T-helper 1 cell treated with Interleukin-12 subunit alpha and Interleukin-12 subunit beta and Interleukin-4 antibody, amounts not matched to agents 30 μg/mL and 1 μg/mL, for 36 hours (primary cell): ENCODE measurements around the gene HS2ST1.

ENCODE experiments used
- H3K27ac Mint-ChIP-seq: one replicate; pipeline ENCODE4 v1.8.0; 2021; ENCODE audit warnings: mild to moderate bottlenecking, mixed read lengths
- H3K27me3 Mint-ChIP-seq: one replicate; pipeline ENCODE4 v1.8.0; 2021; ENCODE audit warnings: low read depth, mixed read lengths
- H3K36me3 Mint-ChIP-seq: one replicate; pipeline ENCODE4 v1.8.0; 2021; ENCODE audit warnings: low read depth, mixed read lengths
- H3K4me1 Mint-ChIP-seq: one replicate; pipeline ENCODE4 v1.8.0; 2021; ENCODE audit warnings: low read depth, mixed read lengths
- H3K4me3 Mint-ChIP-seq: one replicate; pipeline ENCODE4 v1.8.0; 2021; ENCODE audit warnings: mild to moderate bottlenecking, moderate library complexity, mixed read lengths
- H3K9me3 Mint-ChIP-seq: one replicate; pipeline ENCODE4 v1.8.0; 2021; ENCODE audit warnings: mixed read lengths

The HS2ST1 gene

DNA sequence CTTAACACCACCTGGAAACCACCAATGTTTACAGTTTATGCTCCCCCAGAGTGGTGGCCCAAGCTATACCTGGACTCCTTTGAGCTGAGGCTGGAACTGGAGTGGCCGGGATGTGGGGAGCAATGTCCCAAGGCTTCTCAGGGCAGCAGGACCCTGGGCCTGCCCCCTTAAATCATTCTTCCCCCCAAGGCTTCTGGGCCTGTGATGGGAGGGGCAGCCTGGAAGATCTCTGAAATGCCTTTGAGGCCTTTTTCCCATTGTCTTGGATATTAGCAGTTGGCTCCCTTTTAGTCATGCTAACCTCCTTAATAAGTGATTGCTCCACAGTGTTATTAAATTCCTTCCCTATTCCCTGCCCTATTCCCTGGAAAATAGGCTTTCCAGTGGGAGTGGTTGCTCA lies 185.8 kb downstream of the HS2ST1 start:
- Mint-ChIP-seq H3K4me1 (no peaks in the 10 kb centered on the region), H3K27me3 (no peaks in the 10 kb centered on the region), H3K36me3 (peaks cover 5% of the 10 kb centered on the region), H3K9me3 (peaks cover 4% of the 10 kb centered on the region), H3K27ac (no peak overlapping the region), H3K4me3 (no peak overlapping the region)

DNA sequence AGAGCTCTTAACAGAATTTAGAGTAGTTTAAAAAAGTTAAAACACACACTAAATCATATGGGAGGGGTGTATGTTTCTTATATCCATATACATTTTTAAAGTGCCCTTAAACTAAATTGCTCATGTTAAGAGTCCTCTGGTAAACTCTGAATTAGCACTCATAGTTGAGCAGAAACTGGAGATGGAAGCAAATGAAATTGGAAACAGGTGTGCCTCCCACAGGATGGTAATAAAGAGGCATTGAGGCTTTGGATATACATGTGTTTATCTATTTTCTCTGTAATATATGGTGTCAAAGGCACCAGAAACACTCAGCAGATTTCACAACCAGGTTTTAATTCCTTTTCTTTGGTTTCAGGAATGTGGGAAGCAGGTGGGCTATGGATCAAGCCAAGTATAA lies 188.6 kb downstream of the HS2ST1 start:
- Mint-ChIP-seq H3K9me3 (peaks cover 4% of the 10 kb centered on the region), H3K36me3 (peaks cover 5% of the 10 kb centered on the region), H3K27ac (no peak overlapping the region), H3K27me3 (no peaks in the 10 kb centered on the region), H3K4me1 (no peaks in the 10 kb centered on the region), H3K4me3 (no peak overlapping the region)

DNA sequence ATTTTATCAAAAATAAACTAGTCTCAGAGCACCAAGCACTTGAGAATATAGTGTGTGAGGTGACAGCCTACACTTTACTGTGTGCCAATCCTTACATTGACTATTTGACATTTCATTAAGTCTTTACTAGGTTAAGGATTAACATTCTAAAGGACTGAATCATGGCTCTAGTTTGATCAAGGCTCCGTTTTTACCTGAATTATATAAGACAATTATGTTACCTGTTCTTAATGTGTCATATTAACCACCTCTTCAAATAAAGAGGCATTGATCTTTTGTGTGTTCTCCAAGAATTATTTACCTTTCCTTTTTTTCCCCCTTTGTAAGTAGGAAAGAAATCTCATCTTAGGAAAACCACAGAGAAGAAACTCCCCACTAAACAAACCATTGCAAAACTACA lies 189.7 kb downstream of the HS2ST1 start:
- H3K36me3 Mint-ChIP-seq: peaks cover 5% of the 10 kb centered on the region
- peaks cover 4% of the 10 kb centered on the region for H3K9me3 Mint-ChIP-seq
- no peak overlapping the region for H3K27ac Mint-ChIP-seq
- no peak overlapping the region for H3K4me3 Mint-ChIP-seq
- no peaks in the 10 kb centered on the region for H3K27me3 Mint-ChIP-seq
- H3K4me1 Mint-ChIP-seq: no peaks in the 10 kb centered on the region

DNA sequence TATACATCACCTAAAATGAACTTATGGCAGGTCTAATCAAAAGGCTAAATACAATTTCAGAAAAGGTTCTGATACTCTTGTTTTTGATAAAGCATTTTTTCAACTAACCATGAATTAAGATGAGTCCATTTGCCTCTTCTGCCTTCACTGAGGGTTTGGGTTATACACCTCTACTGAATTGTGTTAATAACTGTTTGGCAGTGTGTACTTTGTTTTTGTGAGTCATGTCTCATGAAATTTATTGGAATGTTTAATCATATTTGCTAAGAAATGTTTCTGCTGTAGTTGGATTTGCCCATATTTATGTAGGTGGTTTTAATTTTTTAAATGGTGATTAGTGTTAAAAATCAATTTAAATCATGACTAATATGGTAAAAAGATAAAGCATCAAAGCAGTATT lies 190.5 kb downstream of the HS2ST1 start:
- no peak overlapping the region for H3K4me3 Mint-ChIP-seq
- no peaks in the 10 kb centered on the region for H3K27me3 Mint-ChIP-seq
- H3K36me3 Mint-ChIP-seq: peaks cover 5% of the 10 kb centered on the region
- no peak overlapping the region for H3K27ac Mint-ChIP-seq
- peaks cover 4% of the 10 kb centered on the region for H3K9me3 Mint-ChIP-seq
- H3K4me1 Mint-ChIP-seq: no peaks in the 10 kb centered on the region

DNA sequence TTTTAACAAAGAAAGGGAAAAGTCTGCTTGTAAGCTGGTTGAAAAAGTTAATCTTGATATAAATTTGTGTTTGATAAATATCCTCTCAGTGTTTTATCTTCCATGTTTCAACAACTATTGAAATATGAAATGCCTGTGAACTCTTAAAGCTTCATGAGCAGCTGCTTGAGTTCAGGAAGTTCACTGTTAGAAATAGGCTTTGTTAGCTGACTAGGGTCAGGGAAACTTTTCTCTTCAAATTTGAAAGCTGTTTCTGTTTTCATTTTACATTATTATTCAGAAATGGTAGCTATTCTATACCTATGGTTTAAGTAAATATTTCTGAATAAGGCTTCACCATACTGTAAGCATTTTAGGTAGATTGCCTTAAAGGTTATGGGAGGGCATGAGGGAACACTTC lies 191.7 kb downstream of the HS2ST1 start:
- Mint-ChIP-seq H3K4me3 (no peak overlapping the region), H3K4me1 (no peaks in the 10 kb centered on the region), H3K36me3 (peaks cover 3% of the 10 kb centered on the region), H3K27ac (no peak overlapping the region), H3K9me3 (peaks cover 4% of the 10 kb centered on the region), H3K27me3 (no peaks in the 10 kb centered on the region)

DNA sequence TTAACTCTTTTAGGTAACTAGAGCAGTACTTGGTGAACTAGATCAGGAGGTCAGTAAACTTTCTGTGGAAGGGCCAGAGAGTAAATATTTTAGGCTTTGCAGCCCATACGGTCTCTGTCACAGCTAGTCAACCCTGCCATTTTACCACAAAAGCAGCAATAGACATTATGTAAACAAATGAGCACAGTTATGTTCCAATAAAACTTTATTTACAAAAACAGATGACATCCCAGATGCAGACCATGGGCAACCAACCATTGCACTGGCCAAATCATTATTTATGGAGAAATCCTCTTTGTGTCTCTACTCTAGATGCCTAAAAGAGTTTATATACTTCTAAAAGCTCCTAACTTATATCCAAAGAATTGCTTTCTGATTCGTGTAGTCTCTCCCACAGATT lies 192.4 kb downstream of the HS2ST1 start:
- no peak overlapping the region for H3K27ac Mint-ChIP-seq
- no peaks in the 10 kb centered on the region for H3K36me3 Mint-ChIP-seq
- H3K4me3 Mint-ChIP-seq: no peak overlapping the region
- no peaks in the 10 kb centered on the region for H3K9me3 Mint-ChIP-seq
- no peaks in the 10 kb centered on the region for H3K27me3 Mint-ChIP-seq
- no peaks in the 10 kb centered on the region for H3K4me1 Mint-ChIP-seq

DNA sequence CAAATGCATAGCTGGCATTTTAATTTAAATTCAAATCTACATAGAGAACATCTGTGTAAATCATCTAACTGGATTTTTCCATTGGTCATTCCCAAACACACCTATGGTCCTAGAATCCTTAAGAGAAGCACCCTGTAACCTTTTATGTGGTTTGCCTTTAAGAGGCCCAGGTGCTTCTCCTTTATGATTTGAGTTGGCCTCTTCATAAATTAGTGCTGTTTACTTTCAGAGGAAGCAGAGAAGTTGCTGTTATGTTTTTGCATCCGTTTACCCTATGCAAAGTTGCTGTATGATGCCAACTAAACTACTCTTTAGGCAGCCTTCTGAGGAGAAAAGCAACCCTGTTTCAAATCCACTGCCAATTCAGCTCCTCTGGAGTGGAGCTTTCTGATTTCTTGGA lies 193.8 kb downstream of the HS2ST1 start:
- Mint-ChIP-seq H3K9me3 (no peaks in the 10 kb centered on the region), H3K27ac (no peak overlapping the region), H3K4me1 (no peaks in the 10 kb centered on the region), H3K4me3 (no peak overlapping the region), H3K27me3 (no peaks in the 10 kb centered on the region), H3K36me3 (no peaks in the 10 kb centered on the region)

DNA sequence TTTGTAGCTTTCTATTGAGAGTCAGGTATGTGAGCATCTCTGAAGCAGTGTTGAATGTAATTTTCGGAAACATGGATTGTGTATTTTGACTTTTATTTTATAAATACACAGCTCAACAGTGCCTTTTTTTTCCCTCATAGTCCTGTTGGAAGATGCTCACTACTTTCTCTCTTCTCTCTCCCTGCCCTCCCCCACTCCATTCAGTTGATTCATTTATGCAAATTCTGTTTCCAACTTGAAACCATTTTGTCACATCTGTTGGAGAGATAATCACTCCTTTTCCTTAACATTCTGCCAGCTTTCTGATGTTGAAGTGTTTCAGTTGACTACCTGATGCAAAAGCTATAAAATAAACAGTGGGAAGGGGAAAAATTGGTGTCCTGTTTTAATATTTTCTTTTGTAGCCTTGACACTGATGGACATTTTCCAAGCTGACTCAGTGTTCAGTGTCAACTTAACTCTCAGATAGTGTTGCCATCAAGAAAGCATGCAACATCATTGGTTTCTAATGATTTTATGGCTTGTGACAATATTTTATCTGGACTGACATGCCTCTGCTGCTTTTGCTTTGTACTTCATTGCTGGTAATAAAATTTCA lies 194.5 kb downstream of the HS2ST1 start:
- H3K4me3 Mint-ChIP-seq: no peak overlapping the region
- no peak overlapping the region for H3K27ac Mint-ChIP-seq
- no peaks in the 10 kb centered on the region for H3K9me3 Mint-ChIP-seq

DNA sequence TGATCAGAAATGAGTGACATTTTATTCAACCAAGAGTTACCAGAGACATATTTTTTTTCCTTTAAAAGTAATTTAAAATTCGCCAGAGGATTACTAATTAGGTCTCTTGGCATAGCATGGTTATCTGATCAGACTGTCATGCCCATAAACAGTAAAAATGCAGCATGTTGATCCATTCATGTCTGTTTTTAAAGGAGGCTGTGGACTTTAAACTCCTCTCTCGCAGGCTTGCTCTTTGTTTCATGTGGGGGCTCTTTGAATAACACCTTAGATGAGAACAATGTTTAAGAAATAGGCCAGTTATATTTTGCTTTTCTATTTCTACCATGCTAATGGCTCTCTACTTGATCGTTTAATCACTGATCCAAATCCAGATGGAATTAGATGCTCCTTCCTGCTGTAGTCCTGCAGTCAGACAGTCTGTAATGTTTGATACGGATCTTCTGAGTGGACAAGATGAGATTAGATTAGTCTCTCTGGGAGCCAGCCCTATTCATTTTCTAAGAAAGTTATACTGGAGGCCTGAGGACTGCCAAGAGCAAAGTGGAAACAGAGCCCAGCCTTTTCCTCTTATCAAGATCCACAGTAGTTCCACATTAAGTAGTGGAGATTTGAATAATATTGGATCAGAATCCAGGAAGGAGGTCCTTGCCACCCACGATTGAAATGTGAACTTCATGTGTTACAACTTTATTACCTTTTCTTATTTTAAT lies 197.4 kb downstream of the HS2ST1 start:
- no peak overlapping the region for H3K27ac Mint-ChIP-seq
- no peak overlapping the region for H3K4me3 Mint-ChIP-seq
- H3K27me3 Mint-ChIP-seq: no peaks in the 10 kb centered on the region
- H3K4me1 Mint-ChIP-seq: no peaks in the 10 kb centered on the region
- H3K36me3 Mint-ChIP-seq: no peaks in the 10 kb centered on the region
- no peaks in the 10 kb centered on the region for H3K9me3 Mint-ChIP-seq

More for the DNA sequence above, 194.5 kb downstream of the HS2ST1 start:
- Mint-ChIP-seq H3K27me3 (no peaks in the 10 kb centered on the region), H3K36me3 (no peaks in the 10 kb centered on the region), H3K4me1 (no peaks in the 10 kb centered on the region)

DNA sequence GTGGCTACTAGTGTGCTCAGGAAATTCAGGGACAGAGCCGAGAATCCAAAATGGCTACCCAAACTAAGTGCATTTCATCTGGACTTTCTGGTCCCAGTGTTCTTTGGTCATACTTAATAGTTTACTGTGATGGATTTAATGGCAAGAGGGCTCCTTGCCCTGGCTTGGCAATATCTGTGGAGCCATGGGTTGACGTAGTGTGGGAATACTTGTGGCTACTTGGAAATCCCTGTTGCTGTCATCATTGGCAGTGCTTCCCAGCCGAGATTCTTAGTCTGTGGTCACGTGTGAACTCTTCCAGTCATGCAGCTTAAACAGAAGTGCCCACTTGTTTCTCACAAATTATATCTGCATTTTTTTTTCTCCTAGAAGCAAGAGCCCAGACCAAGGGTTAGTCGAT lies 198.9 kb downstream of the HS2ST1 start:
- Mint-ChIP-seq H3K9me3 (no peaks in the 10 kb centered on the region), H3K27me3 (no peaks in the 10 kb centered on the region), H3K36me3 (no peaks in the 10 kb centered on the region), H3K4me1 (no peaks in the 10 kb centered on the region), H3K4me3 (no peak overlapping the region), H3K27ac (no peak overlapping the region)

DNA sequence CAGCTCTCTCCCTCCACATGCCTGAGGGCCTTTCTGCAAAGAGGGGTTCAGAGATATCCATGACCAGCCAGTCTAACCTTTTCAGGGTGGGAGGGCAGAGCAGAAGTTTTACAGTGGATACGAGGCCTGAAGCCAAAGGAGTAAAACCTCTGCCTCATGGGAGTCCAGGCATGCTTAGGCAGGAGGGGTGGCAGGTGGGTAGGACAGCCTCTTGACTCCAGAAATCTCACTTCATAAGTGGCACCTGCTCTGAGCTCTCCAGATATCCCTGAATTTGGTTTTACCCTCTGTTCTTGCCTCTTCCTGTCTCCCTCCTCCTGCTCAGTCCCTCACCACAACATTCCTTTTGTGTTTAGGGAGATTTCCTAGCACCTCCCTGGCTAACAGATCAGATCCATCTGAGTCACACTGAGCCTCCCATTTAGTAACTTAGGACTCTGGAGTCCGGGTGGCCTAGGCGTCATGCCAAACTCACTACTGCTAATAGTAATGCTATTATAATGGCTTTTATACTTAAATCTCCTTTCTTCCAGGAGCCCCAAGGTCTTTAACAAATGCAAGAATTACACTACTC lies 201.0 kb downstream of the HS2ST1 start:
- Mint-ChIP-seq H3K4me1 (peaks cover 1% of the 10 kb centered on the region), H3K36me3 (no peaks in the 10 kb centered on the region), H3K9me3 (no peaks in the 10 kb centered on the region), H3K27me3 (no peaks in the 10 kb centered on the region), H3K27ac (no peak overlapping the region), H3K4me3 (no peak overlapping the region)

DNA sequence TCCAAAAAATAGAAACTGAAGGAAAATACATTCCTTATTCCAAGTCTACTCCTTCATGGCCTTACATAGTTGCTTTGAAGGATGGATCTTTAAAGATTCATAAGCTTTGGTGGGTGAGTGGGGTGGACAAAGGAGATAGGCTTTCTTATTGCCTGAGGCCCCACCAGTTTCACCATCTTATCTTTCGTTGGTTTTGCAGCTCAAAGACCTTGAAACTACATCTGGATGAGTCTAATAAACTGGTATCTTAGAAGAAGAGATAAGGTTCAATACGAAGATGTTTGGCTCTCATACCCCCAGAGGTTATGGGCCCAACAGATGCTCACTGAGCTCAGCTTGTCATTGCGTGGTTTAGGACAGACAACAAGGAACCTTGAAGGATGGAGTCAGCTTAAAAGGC lies 201.5 kb downstream of the HS2ST1 start:
- Mint-ChIP-seq H3K36me3 (no peaks in the 10 kb centered on the region), H3K27ac (no peak overlapping the region), H3K9me3 (no peaks in the 10 kb centered on the region), H3K4me3 (no peak overlapping the region), H3K27me3 (no peaks in the 10 kb centered on the region), H3K4me1 (peaks cover 1% of the 10 kb centered on the region)

DNA sequence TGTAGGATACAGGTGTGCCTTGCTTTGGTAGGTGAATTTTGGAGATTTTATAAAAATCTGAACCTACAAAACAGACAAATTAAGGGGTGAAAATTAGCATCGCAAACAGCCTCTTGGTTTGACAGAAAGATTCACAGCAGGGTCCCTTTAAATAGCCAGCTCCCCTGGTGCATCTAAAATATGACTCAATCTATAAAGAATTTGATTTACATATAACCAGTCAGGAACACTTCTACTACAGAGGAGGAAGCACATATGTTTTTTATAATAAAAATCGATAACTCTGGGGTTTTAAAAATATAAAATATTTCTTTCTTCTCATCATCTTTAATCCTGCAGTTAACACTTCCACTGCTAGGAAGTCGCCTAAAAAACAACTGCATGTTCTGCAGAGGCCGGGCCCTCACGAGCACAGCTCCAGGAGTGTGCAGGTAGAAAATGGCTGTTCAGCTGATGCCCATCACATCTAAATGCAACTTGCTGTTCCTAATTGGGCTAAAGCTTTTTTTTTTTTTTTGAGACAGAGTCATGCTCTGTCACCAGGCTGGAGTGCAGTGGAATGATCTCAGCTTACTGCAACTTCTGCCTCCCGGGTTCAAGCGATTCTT lies 203.4 kb downstream of the HS2ST1 start:
- no peaks in the 10 kb centered on the region for H3K27me3 Mint-ChIP-seq
- H3K4me3 Mint-ChIP-seq: no peak overlapping the region
- no peaks in the 10 kb centered on the region for H3K36me3 Mint-ChIP-seq
- peaks cover 1% of the 10 kb centered on the region for H3K4me1 Mint-ChIP-seq
- H3K27ac Mint-ChIP-seq: no peak overlapping the region
- no peaks in the 10 kb centered on the region for H3K9me3 Mint-ChIP-seq

DNA sequence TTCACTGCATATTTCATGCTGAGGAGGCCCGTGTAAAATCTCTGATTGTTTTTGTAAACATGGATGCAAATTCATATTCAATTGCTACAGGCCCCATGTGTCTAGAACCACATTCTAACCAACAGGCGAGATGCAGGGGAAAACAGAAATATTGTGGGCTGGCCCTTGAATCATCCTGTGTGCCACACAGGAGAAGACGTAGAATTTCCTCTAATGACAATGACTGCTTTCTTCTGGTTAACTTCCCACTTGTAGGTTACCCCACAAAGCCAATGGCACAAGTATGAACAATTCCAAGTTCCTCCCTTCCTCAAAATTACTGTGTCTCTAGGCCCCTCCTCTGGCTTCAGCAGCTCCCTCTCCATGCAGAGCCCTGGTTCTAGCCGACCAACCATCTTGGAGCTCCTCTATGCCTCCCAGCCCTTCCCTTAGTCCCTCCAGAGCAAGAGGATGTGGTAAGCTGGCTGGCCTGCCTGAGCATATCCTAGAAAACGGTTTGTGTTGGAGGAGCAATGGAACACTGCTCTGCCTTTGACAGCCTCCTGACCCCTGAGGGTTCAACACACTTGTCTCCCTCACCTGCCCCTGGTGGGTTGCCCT lies 205.2 kb downstream of the HS2ST1 start:
- Mint-ChIP-seq H3K27me3 (no peaks in the 10 kb centered on the region), H3K36me3 (no peaks in the 10 kb centered on the region), H3K4me1 (peaks cover 1% of the 10 kb centered on the region), H3K9me3 (no peaks in the 10 kb centered on the region), H3K27ac (no peak overlapping the region), H3K4me3 (no peak overlapping the region)

DNA sequence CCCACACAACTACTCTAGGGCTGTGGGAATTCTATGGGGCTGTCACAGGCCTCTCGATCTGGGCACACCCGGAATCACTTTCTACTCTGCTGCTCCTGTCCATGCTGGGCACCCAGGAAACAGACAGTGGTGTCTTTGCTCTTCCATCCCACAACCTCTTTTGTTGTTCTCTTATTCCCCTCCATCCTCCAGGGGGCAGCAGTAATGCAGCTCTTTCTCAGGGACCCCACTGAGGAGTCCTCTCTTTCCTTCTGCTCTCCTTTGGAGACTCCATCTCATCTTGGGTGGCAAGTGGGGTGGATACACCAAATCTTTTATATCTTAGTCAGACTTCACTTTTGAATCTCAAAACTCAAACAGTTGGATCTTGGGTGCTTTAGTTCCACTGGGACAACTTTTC lies 206.3 kb downstream of the HS2ST1 start:
- no peak overlapping the region for H3K27ac Mint-ChIP-seq
- H3K27me3 Mint-ChIP-seq: no peaks in the 10 kb centered on the region
- H3K4me3 Mint-ChIP-seq: no peak overlapping the region
- H3K9me3 Mint-ChIP-seq: no peaks in the 10 kb centered on the region
- no peaks in the 10 kb centered on the region for H3K36me3 Mint-ChIP-seq
- peaks cover 1% of the 10 kb centered on the region for H3K4me1 Mint-ChIP-seq
